Activated CD8-positive, alpha-beta memory T cell treated with anti-CD3 and anti-CD28 coated beads, Interleukin-2, amount 50 U/mL, for 1 hour (primary cell): ENCODE measurements around the gene AP2A2.
"Not testable (repeated sequence)": the region's sequence is repeated elsewhere in the genome, so short reads cannot be mapped to it uniquely, and the experiment has no call there.

Experiments
- DNase-seq: peaks from one replicate; pipeline ENCODE4 v3.0.0-alpha.2; 2020; ENCODE audit errors: extremely low read depth

The AP2A2 gene

GRCh38 chr11:954392-955153, 28.9 kb downstream of the AP2A2 start:
- no peak for DNase-seq

- DNase-seq, result no peak
These were observed 29.7 kb downstream of the AP2A2 start for GRCh38 chr11:955154-956063.

- DNase-seq, result no peak
These were observed 31.7 kb downstream of the AP2A2 start for GRCh38 chr11:957212-957920.

- no peak for DNase-seq
These were observed 32.4 kb downstream of the AP2A2 start for GRCh38 chr11:958101-958500.

- no peak for DNase-seq
These were observed 33.4 kb downstream of the AP2A2 start for GRCh38 chr11:959027-959426.

- no peak for DNase-seq
These were observed 33.9 kb downstream of the AP2A2 start for GRCh38 chr11:959608-960007.

GRCh38 chr11:961310-961920, 35.7 kb downstream of the AP2A2 start:
- DNase-seq, result not testable (repeated sequence)

GRCh38 chr11:961921-962320, 36.3 kb downstream of the AP2A2 start:
- DNase-seq, result no peak

GRCh38 chr11:962688-963087, 37.0 kb downstream of the AP2A2 start:
- DNase-seq, result no peak

- DNase-seq, result no peak
These were observed 38.2 kb downstream of the AP2A2 start for GRCh38 chr11:963852-964251.

- DNase-seq, result no peak
These were observed 39.6 kb downstream of the AP2A2 start for GRCh38 chr11:965206-965775.

GRCh38 chr11:967995-968751, 42.5 kb downstream of the AP2A2 start:
- DNase-seq, result no peak

- no peak for DNase-seq
These were observed 43.2 kb downstream of the AP2A2 start for GRCh38 chr11:968822-969221.

- no peak for DNase-seq
These were observed 44.1 kb downstream of the AP2A2 start for GRCh38 chr11:969651-970205.

GRCh38 chr11:970319-970871, 44.7 kb downstream of the AP2A2 start:
- no peak for DNase-seq

- DNase-seq, result no peak
These were observed 45.5 kb downstream of the AP2A2 start for GRCh38 chr11:971092-971690.

GRCh38 chr11:971731-972365, 46.2 kb downstream of the AP2A2 start:
- no peak for DNase-seq

- DNase-seq, result no peak
These were observed 47.0 kb downstream of the AP2A2 start for GRCh38 chr11:972523-973211.

GRCh38 chr11:973237-973636, 47.6 kb downstream of the AP2A2 start:
- no peak for DNase-seq
